ENCODE data around the gene CDC23. TPM values are rescaled to one million over a fixed set of nuclear protein-coding genes. Genes with fewer than 3 reads are reported as not detected.

The CDC23 gene
- total RNA-seq, 1 experiment from 2014 or later: 41.3 TPM

- Histone ChIP-seq H3K27me3 (ENCODE audit: insufficient read depth, low read length) (peaks cover 12% of the 10 kb centered on the region), H2BK20ac (ENCODE audit: low read depth, low read length, poor library complexity, severe bottlenecking) (no peak overlapping the region), H3K23me2 (ENCODE audit: insufficient read length, low read depth, low read length, poor library complexity, severe bottlenecking) (peaks cover 3% of the 10 kb centered on the region), H3K79me1 (ENCODE audit: insufficient read depth, low read depth, low read length, poor library complexity, severe bottlenecking) (no peaks in the 10 kb centered on the region), H3K56ac (ENCODE audit: insufficient read length, low read depth, low read length) (no peak overlapping the region), H3K4ac (ENCODE audit: low read depth, low read length) (no peak overlapping the region), H3K79me2 (ENCODE audit: insufficient read depth, low read length) (no peaks in the 10 kb centered on the region), H3K9me3 (ENCODE audit: control insufficient read depth, low read depth, low read length) (no peaks in the 10 kb centered on the region), H3T11ph (ENCODE audit: low read length) (no peak overlapping the region), H4K91ac (ENCODE audit: insufficient read length, low read depth, low read length) (no peak overlapping the region), H4K8ac (replicated peaks; ENCODE audit: insufficient read length, low read depth, low read length) (no peak overlapping the region), H3K14ac (ENCODE audit: insufficient read depth, low read length) (no peak overlapping the region), H3K18ac (ENCODE audit: insufficient read length, low read depth, low read length) (no peak overlapping the region), H2BK15ac (ENCODE audit: low read depth, low read length) (no peak overlapping the region), H3K4me2 (ENCODE audit: insufficient read depth, insufficient read length, low read length) (no peak overlapping the region), H2BK5ac (ENCODE audit: insufficient read length, low read length) (no peak overlapping the region), H4K5ac (ENCODE audit: insufficient read length, low read depth, low read length) (no peak overlapping the region), H3K4me1 (ENCODE audit: insufficient read depth, low read length) (no peaks in the 10 kb centered on the region; the same call in 1 of the 2 replicates), H3K9ac (ENCODE audit: extremely low read depth, insufficient read length, low read length) (no peak overlapping the region), H2AFZ (ENCODE audit: low read length) (no peak overlapping the region), H3K27ac (ENCODE audit: insufficient read length, low read depth, low read length) (no peak overlapping the region), H2AK5ac (ENCODE audit: insufficient read length, low read length) (no peak overlapping the region), H2BK12ac (ENCODE audit: insufficient read length, low read depth, low read length) (no peak overlapping the region), H2BK120ac (ENCODE audit: low read depth, low read length, poor library complexity, severe bottlenecking) (no peak overlapping the region), H3K23ac (ENCODE audit: insufficient read length, low read depth, low read length) (no peak overlapping the region), H4K20me1 (ENCODE audit: control insufficient read depth, insufficient read depth, insufficient read length) (no peaks in the 10 kb centered on the region)
- no CpG with 5 or more reads among the region's 3 CpGs for WGBS (ENCODE audit: extremely low coverage, insufficient read length, low lambda C conversion rate)
- TF ChIP-seq CTCF (conservative IDR thresholded peaks at IDR 0.05): no peak
- DNase-seq: no peak
- Mint-ChIP-seq H3K27me3 (ENCODE audit: low read depth) (peaks cover 58% of the 10 kb centered on the region), H3K4me3 (peak overlapping the region in 1 of 2 experiments; percentile 72; a peak in 2 of 5 replicates), H3K36me3 (ENCODE audit: insufficient read depth in 1 of 3, low read depth in 3 of 3) (no peaks in the 10 kb centered on the region), H3K4me1 (peaks cover 18 to 25% of the 10 kb centered on the region in 2 experiments), H3K27ac (no peak overlapping the region), H3K9me3 (no peaks in the 10 kb centered on the region)
Observed at GRCh38 chr5:138240650-138241385, 27.7 kb upstream of the CDC23 start.

All from H9 (cell line).